NOMO-1 (cell line): ENCODE results near the gene SNX9.
"Not testable (repeated sequence)": the region's sequence is repeated elsewhere in the genome, so short reads cannot be mapped to it uniquely, and the experiment has no call there.

Experiments
- DNase-seq, 2 experiments: peaks; one replicate each; lab custom pipeline; 2025; ENCODE audit not compliant: unreplicated experiment in 2 of 2; lab: John Stamatoyannopoulos, UW

The SNX9 gene

GRCh38 chr6:157967020-157967419 lies 144.0 kb downstream of the SNX9 start:
- DNase-seq, result no peak

GRCh38 chr6:157967486-157967885 lies 144.4 kb downstream of the SNX9 start:
- no peak for DNase-seq

DNA sequence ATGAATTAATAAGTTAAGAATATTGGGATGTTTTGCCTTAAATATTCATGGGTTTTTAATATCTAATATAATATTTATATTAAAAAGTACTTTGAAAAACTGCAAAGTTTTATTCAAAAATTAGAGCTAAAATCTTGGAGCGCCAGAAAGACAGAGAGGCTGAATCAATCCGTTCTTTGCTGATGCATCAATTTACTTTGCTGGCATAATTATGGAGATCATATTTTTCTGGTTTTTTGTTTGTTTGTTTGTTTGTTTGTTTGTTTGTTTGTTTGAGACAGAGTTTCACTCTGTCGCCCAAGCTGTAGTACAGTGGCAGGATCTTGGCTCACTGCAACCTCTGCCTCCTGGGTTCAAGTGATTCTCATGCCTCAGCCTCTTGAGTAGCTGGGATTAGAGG lies 149.1 kb downstream of the SNX9 start:
- not testable (repeated sequence) for DNase-seq

- DNase-seq, result no peak
These were observed 151.4 kb downstream of the SNX9 start for GRCh38 chr6:157974341-157974894.

- DNase-seq, result no peak
These were observed 151.9 kb downstream of the SNX9 start for GRCh38 chr6:157974967-157975366.

DNA sequence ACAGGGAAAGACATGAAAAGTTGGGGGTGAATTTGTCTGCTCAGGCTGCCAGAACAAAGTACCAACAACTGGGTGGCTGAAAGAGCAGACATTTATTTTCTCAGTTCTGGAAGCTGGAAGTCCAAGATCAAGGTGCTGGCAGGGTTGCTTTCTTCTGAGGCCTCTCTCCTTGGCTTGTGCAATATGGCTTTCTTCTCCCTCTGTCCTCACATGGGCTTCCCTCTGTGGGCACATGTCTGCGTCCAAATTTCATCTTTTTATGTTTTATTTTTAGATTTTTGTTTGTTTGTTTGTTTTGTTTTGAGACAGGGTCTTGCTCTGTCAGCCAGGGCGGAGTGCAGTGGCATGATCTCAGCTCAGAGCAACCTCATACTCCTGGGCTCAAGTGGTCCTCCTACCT lies 152.4 kb downstream of the SNX9 start:
- DNase-seq, result no peak

DNA sequence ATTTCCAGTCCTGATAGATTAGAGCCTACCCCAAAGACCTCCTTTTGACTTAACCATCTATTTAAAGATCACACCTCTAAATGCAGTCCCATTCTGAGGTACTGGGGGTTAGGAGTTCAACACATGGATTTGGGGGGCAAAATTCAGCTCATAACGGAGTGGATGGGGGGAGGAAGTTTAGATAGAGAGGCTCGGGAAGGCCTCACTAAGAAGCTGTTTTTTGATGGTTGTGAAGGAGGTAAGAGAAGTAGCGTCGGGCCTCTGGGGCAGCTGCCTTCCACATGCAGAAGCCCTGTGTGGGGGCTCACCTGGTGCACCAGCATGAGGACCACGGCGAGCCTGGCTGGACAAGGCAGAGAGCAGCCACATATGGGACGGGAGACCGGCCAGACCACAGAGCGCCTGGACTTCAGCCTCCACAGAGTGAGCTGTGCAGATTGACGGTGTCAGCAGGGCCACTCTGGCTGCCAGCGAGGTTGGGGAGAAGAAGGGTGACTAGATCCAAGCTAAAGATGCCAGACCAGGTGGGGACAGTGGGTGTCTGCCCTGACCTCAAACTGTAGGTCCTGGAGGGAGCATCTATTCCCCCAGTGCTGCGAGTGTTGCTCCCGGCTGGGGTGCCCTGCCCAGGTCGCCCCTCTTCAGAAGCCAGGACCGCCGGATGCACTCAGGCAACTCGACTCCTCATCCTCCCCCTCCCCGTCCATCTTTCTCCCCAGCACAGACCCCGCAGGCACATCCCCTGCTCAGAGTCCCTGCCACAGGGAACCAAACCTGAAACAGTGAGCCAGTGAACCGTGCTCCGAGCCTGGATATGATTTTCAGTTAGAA lies 153.5 kb downstream of the SNX9 start:
- no peak for DNase-seq

GRCh38 chr6:157977176-157977804 lies 154.2 kb downstream of the SNX9 start:
- DNase-seq, result no peak

- DNase-seq, result no peak
These were observed 155.2 kb downstream of the SNX9 start for GRCh38 chr6:157978021-157978783.

- peak in 1 of 2 experiments; percentile 14 for DNase-seq
These were observed 157.5 kb downstream of the SNX9 start for GRCh38 chr6:157980288-157981131.

DNA sequence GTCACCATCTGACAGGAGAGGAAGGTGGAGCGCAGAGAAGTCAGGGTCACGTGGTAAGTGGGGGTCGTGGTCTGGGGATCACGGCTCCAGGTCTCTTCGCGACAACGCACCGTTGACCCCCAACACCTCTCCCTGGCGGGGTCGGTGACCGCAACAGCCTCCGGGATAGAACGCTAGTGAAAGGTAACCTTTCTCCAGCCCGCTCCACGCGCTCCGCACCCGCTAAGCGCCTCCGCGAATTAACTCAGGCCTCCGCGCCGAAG lies 158.0 kb downstream of the SNX9 start:
- peak in 1 of 2 experiments; percentile 15 for DNase-seq

GRCh38 chr6:157981395-157982101 lies 158.5 kb downstream of the SNX9 start, which contains the start of gene SYNJ2:
Gene SYNJ2 (plus strand): TSS chr6:157981863. CDS start chr6:157981962, 99 bp downstream.
- DNase-seq, result peak; percentile 62 to 67

DNA sequence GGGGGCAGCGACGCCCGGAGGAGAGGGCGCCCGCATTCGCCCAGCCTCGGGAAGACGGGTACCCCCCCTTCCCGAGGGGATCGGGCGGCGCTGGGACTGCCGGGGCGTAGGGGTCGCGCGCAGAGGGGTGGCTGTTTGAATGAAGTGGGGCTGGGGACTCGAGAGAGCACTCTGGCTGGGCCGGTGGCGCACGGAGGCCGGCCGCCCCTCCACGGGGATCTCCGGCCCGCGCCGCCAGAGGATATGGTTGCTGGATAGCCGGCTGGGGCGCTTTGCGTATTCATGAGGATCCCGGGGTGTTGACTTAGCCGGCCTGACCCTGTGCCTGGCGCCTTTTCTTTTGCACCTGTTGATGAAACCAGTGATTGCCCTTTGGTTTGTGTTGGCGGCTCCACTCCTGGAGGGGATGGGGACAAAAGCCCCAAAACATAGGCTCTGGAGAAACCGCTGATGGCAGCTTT lies 159.1 kb downstream of the SNX9 start:
- peak in 1 of 2 experiments; percentile 15 for DNase-seq

- no peak for DNase-seq
These were observed 159.7 kb downstream of the SNX9 start for GRCh38 chr6:157982563-157983405.

DNA sequence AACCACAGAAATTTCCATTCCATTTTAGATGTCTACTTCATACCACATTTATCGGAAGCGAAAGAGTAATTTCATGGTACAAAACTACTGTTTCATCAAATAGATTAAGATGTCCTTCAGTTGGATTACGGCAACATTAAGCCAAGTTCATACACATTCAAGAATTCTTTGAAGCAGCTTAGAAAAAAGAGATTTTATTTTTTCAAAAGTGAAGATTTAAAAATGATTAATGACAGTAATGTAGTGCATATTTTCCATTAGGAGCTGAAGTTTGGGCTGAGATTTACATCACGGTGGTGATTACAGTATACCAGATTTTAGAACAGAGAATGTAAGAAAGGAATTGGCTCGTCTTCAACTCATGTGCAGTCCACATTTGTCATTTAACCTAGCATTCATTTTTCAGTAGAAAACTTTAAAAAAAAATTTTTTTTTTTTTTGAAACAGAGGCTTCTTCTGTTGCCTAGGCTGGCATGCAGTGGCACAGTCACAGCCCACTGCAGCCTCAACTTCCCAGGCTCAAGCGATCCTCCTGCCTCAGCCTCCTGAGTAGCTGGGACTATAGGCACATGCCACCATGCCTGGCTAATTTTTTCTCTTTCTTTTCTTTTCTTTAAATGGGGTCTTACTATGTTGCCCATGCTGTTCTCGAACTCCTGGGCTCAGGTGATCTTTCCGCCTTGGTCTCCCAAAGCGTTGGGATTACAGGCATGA lies 160.5 kb downstream of the SNX9 start:
- DNase-seq, result no peak

DNA sequence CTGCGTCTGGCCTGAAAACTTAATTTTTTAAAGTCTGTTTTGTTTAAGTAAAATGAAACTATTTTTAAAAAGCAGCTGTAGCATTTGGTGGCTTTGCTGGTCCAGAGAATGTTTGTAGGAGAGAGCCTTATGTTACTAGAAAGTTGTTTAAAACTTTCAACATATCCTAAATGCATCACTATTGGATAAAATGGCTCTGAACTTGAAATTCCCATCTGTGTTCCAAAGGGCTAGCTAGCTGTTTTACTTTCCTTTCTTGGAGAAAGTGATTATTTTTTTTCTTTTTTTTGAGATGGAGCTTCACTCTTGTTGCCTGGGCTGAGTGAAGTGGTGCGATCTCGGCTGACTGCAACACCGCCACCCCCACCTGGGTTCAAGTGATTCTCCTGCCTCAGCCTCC lies 161.1 kb downstream of the SNX9 start:
- no peak for DNase-seq

DNA sequence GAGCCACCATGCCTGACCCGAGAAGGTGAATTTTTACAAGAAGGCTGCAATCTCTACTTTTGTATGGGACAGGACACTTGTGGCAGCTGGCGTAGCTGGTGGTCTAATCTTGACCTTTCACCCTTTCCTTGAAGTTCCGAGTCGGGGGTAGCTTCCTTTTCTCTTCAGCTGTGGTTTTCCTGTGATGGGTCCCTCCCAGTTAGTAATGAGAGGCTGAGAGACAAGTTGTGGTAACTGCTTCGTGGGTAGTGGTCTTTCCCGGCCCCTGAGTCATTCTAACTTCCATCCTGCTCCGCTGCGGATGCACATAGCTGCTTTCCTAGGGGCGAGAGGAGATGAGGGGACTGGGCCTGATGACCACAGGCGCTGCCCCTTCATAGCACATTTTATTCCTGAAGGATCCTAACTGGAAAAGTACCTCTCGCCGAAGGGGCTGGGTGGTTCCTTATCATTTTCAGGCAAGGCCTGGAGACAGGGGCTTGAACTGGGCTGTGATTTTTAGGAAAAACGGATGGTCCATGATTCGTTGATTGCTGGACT lies 161.7 kb downstream of the SNX9 start:
- no peak for DNase-seq
